ENCODE measurements around the gene ANKRD13C. TPM values are rescaled to one million over a fixed set of nuclear protein-coding genes. Genes with fewer than 3 reads are reported as not detected.
"Not testable (repeated sequence)": the region's sequence is repeated elsewhere in the genome, so short reads cannot be mapped to it uniquely, and the experiment has no call there.

The ANKRD13C gene
- total and polyA plus RNA-seq, 5 experiments from 2014 or later: 9.2 to 33.0 (median 14.9) TPM

DNA sequence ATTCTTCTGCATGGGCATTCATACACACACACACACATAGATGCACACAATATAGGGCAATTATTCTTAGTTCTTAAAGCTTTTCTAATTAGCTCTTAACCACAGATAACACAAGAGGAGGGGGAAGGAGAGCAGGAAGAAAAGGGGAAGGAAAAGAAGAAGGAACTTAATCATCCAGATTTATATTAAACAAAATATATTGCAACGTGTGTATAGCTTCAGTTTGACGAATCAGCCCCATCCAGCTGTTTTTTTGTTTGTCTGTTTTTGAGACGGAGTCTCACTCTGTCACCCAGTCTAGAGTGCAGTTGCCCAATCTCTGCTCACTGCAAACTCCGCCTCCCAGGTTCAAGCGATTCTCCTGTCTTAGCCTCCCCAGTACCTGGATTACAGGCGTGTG is 21.7 kb upstream of the ANKRD13C start:
- no peaks in the 10 kb centered on the region for H3K36me3 Mint-ChIP-seq
- no peaks in the 10 kb centered on the region for H3K4me1 Mint-ChIP-seq
- POLR2A ChIA-PET: no interaction called here
- no peak for DNase-seq
- no peaks in the 10 kb centered on the region for H3K27me3 Mint-ChIP-seq
- no peaks in the 10 kb centered on the region for H3K9me3 Mint-ChIP-seq
- H3K27ac Mint-ChIP-seq: peak overlapping the region in 1 of 10 donors; percentile 30
- ATAC-seq: no peak
- no peak overlapping the region for H3K4me3 Mint-ChIP-seq

DNA sequence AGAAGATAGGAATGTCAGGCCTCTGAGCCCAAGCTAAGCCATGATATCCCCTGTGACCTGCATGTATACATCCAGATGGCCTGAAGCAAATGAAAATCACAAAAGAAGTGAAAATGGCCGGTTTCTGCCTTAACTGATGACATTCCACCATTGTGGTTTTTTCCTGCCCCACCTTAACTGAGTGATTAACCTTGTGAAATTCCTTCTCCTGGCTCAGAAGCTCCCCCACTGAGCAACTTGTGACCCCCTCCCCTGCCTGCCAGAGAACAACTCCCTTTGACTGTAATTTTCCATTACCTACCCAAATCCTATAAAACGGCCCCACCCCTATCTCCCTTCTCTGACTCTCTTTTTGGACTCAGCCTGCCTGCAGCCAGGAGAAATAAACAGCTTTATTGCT is 19.1 kb upstream of the ANKRD13C start:
- ATAC-seq, POLR2A ChIA-PET, DNase-seq, H3K27me3 Mint-ChIP-seq, H3K27ac Mint-ChIP-seq, H3K4me1 Mint-ChIP-seq, H3K4me3 Mint-ChIP-seq, H3K36me3 Mint-ChIP-seq, H3K9me3 Mint-ChIP-seq: not testable (repeated sequence)

DNA sequence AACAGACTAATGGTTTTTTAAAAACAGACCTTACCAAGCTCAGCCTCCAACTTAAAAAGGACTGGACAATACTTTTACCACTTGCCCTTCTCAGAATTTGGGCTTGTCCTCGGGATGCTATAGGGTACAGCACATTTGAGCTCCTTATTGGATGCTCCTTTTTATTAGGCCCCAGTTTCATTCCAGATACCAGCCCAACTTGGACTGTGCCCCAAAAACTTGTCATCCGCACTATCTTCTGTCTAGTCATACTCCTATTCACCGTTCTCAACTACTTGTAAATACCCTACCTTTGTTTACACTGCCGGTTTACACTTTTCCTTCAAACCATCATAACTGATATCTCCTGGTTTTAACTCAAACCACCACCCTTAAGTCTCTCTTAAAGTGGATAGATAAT is 17.9 kb upstream of the ANKRD13C start:
- DNase-seq (no peak), ATAC-seq (no peak)
- H3K36me3 Mint-ChIP-seq: no peaks in the 10 kb centered on the region
- POLR2A ChIA-PET: no interaction called here
- no peaks in the 10 kb centered on the region for H3K4me1 Mint-ChIP-seq
- no peak overlapping the region for H3K4me3 Mint-ChIP-seq
- no peaks in the 10 kb centered on the region for H3K27me3 Mint-ChIP-seq
- H3K27ac Mint-ChIP-seq: no peak overlapping the region
- no peaks in the 10 kb centered on the region for H3K9me3 Mint-ChIP-seq

DNA sequence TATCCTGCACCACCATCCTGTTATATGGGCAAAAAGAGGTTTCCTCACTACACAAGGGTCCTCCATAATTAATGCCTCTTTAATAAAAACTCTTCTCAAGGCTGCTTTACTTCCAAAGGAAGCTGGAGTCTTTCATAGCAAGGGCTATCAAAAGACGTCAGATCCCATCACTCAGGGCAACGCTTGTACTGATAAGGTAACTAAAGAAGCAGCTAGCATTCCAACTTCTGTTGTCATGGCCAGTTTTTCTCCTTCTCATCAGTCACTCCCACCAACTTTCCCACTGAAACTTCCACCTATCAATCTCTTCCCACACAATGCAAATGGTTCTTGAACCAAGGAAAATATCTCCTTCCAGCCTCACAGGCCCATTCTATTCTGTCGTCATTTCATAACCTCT is 17.1 kb upstream of the ANKRD13C start:
- H3K27me3 Mint-ChIP-seq, ATAC-seq, POLR2A ChIA-PET, H3K27ac Mint-ChIP-seq, H3K36me3 Mint-ChIP-seq, H3K9me3 Mint-ChIP-seq, H3K4me1 Mint-ChIP-seq, H3K4me3 Mint-ChIP-seq, DNase-seq: not testable (repeated sequence)

DNA sequence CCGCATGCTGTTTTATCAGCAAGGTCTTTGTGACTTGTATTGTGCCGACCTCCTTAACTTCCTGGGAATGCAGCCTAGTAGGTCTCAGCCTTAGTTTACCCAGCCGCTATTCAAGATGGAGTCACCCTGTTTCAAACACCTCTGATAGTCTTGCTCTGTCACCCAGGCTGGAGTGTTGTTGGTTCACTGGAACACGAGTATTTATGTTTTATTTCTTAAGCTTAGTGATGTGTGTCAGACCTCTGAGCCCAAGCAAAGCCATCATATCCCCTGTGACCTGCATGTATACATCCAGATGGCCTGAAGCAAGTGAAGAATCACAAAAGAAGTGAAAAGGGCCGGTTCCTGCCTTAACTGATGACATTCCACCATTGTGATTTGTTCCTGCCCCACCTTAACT is 12.9 kb upstream of the ANKRD13C start:
- H3K4me3 Mint-ChIP-seq, H3K27me3 Mint-ChIP-seq, POLR2A ChIA-PET, DNase-seq, ATAC-seq, H3K9me3 Mint-ChIP-seq, H3K36me3 Mint-ChIP-seq, H3K4me1 Mint-ChIP-seq: not testable (repeated sequence)
- peak overlapping the region in 1 of 10 donors; percentile 45 for H3K27ac Mint-ChIP-seq

DNA sequence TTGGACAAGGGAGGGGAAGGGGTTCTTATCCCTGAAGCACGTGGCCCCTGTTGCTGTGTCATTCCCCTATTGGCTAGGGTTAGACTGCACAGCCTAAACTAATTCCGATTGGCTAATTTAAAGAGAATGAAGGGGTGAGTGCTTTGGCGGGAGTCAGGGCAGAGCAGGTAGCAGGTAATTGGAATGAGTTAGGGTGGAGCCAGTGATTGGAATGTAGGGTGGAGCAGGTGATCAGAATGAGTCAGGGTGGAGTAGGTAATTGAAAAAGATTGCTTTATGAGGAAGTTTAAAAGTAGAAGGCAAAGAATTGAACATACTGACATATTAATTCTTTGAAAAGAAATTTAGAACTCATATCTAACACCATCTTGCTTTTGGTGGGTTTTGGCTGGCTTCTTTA is 12.5 kb upstream of the ANKRD13C start:
- H3K36me3 Mint-ChIP-seq, H3K4me3 Mint-ChIP-seq, H3K9me3 Mint-ChIP-seq, POLR2A ChIA-PET, H3K27me3 Mint-ChIP-seq, H3K4me1 Mint-ChIP-seq, DNase-seq, ATAC-seq: not testable (repeated sequence)
- H3K27ac Mint-ChIP-seq: peak overlapping the region in 2 of 10 donors; percentile 18 to 45

DNA sequence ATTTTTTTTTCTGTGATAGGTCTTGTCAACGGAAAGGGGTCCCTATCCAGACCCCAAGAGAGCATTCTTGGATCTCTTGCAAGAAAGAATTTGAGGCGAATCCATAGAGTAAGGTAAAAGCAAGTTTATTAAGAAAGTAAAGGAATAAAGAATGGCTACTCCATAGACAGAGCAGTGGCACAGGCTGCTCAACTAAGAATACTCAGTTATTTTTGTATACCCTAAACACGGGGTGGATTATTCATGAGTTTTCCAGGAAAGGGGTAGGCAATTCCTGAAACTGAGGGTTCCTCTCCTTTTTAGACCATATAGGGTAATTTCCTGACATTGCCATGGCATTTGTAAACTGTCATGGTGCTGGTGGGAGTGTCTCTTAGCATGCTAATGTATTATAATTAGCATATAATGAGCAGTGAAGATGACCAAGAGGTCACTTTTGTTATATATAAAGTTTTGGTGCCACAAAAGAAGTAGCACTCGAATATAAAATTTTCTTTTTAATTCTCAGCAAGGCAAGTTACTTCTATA is 12.0 kb upstream of the ANKRD13C start:
- H3K9me3 Mint-ChIP-seq, DNase-seq, ATAC-seq, POLR2A ChIA-PET, H3K4me3 Mint-ChIP-seq, H3K36me3 Mint-ChIP-seq, H3K27ac Mint-ChIP-seq, H3K27me3 Mint-ChIP-seq, H3K4me1 Mint-ChIP-seq: not testable (repeated sequence)

DNA sequence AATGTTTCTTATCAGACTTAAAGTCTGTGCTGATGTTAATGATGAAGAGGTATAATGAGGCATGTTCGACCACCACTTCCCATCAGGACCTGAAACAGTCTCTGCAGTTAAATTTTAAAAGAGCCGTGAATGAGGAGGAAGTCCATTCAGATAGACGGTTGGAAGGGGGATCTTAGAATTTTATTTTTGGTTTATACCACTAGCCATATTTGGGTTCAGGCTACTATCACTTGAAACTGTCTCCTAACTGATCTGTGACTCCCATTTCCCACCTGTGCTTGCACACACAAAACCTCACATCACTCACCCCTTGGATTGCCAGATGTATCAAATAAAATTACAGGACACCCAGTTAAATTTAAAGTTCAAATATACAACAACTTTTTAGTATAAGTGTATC is 9.9 kb upstream of the ANKRD13C start:
- H3K27ac Mint-ChIP-seq: no peak overlapping the region
- H3K4me3 Mint-ChIP-seq: no peak overlapping the region
- H3K9me3 Mint-ChIP-seq: no peaks in the 10 kb centered on the region
- no peaks in the 10 kb centered on the region for H3K27me3 Mint-ChIP-seq
- no peak for DNase-seq
- no peak for ATAC-seq
- peaks cover 0 to 6% (median 3%) of the 10 kb centered on the region in 3 donors for H3K36me3 Mint-ChIP-seq
- POLR2A ChIA-PET: interaction anchor here (0.7 kb wide), 1 partner anchor 10 kb away, joined by 3 read pairs; no protein-coding TSS in a partner anchor
- H3K4me1 Mint-ChIP-seq: peaks cover 0 to 2% (median 0%) of the 10 kb centered on the region in 4 donors

DNA sequence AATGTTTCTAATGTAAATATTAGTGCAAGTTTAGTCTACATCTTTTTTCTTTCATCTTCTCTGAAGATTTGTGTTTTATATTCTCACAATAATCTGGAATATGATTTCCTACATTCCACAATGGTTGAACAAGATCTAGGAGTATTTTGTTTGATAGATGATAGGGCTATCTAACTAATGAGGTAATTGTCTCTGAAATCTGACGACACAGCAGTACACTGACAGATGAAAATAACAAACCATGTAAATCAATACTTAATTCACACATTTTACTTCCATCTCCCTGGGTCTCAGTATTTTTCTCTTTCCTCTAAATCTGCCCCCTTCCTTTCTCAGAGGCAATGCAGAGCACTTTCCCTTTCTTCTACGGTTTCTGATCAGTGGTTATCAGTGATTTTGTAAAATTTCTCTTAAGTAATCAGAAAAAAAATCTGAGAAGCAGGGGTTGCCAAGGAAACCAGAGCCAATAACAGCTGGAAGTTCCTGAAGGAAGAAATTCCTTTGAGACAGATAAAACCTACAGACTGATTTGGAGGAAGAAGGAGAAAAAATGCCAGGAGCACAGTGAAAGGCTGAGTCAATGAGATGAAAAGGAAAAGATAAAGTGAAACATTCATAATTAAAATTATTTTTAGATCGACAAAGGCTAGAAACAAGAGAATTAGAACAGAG is 7.3 kb upstream of the ANKRD13C start:
- peaks cover 0 to 6% (median 4%) of the 10 kb centered on the region in 3 donors for H3K36me3 Mint-ChIP-seq
- H3K4me3 Mint-ChIP-seq: no peak overlapping the region
- DNase-seq (no peak), ATAC-seq (no peak)
- no peaks in the 10 kb centered on the region for H3K9me3 Mint-ChIP-seq
- H3K27me3 Mint-ChIP-seq: no peaks in the 10 kb centered on the region
- peaks cover 0 to 4% (median 0%) of the 10 kb centered on the region in 4 donors for H3K4me1 Mint-ChIP-seq
- POLR2A ChIA-PET: no interaction called here
- H3K27ac Mint-ChIP-seq: peak overlapping the region in 1 of 10 donors; percentile 9

DNA sequence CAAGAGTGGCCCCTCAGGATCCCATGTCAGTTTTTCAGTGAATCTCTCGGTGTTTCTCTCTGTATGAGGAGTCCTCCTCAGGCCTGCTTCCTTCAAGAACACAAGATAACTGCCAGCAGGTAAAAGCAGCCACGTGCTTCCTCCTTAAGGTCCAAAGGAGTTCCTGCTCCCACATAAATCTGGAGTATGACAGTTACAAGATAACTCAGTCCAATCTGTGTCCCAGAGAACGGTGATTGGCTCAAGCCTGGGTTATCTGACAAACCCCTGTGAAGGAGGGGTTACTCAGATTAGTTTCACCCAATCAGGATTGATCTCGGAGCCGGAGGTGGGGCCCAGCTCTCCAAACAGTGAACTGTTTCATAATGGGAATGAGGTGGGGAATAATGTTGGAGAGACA is 5.8 kb upstream of the ANKRD13C start:
- Mint-ChIP-seq H3K36me3 (peaks cover 0 to 4% (median 2%) of the 10 kb centered on the region in 3 donors), H3K27ac (no peak overlapping the region), H3K9me3 (no peaks in the 10 kb centered on the region), H3K4me1 (peaks cover 7 to 9% (median 8%) of the 10 kb centered on the region in 4 donors), H3K27me3 (no peaks in the 10 kb centered on the region), H3K4me3 (no peak overlapping the region)
- ATAC-seq: no peak
- POLR2A ChIA-PET: no interaction called here
- no peak for DNase-seq

DNA sequence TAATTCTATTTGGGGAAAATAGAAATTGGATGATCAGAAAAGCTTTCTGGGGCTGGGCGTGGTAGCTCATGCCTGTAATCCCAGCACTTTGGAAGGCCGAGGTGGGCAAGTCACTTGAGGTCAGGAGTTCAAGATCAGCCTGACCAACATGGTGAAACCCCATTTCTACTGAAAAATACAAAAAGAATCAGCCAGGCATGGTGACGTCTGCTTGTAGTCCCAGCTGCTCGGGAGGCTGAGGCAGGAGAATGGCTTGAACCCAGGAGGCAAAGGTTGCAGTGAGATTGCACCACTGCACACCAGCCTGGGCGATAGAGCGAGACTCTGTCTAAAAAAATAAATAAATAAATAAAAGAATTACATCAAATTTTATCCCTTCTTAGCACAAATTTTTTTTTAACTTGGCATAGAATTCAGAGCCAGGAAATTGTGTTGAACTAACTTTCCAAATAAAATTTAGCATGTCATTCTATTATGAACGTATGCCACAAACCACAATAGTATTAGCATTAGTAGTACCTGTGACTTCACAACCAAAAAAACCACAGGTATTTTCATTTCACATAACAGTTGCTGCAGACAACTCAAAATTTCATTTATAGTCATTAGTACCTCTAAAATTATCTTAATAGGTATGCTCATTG is 4.5 kb upstream of the ANKRD13C start:
- H3K4me3 Mint-ChIP-seq: no peak overlapping the region
- peak overlapping the region in 1 of 10 donors; percentile 28 for H3K27ac Mint-ChIP-seq
- DNase-seq: no peak
- no peak for ATAC-seq
- POLR2A ChIA-PET: no interaction called here
- peaks cover 2 to 6% (median 4%) of the 10 kb centered on the region in 3 donors for H3K36me3 Mint-ChIP-seq
- peaks cover 0 to 3% (median 0%) of the 10 kb centered on the region in 9 donors for H3K9me3 Mint-ChIP-seq
- no peaks in the 10 kb centered on the region for H3K27me3 Mint-ChIP-seq
- H3K4me1 Mint-ChIP-seq: peaks cover 14 to 17% (median 16%) of the 10 kb centered on the region in 4 donors

DNA sequence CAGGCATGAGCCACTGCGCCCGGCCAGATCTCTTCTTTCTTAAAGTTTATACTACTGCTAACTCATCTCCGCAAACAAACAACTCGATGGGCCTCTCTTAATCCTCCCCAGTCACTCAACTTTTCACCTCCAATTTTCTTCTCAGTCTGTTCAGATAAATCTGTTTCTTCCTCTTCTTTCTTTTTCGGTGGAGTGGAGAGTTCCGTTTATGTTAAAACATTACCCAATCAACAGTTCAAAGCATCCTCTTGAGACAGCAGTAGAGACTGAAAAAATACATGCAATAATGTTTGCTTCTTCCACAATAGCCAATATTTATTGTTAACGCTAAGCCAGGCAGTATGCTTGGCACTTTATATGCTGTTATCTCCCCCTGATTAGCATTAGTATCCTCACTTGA is 1.4 kb upstream of the ANKRD13C start:
- DNase-seq (no peak), ATAC-seq (no peak)
- H3K27me3 Mint-ChIP-seq: no peaks in the 10 kb centered on the region
- H3K4me1 Mint-ChIP-seq: peaks cover 16 to 41% (median 32%) of the 10 kb centered on the region in 4 donors
- peaks cover 4 to 6% (median 5%) of the 10 kb centered on the region in 3 donors for H3K36me3 Mint-ChIP-seq
- peaks cover 0 to 3% (median 0%) of the 10 kb centered on the region in 9 donors for H3K9me3 Mint-ChIP-seq
- POLR2A ChIA-PET: interaction anchor here (5.0 kb wide), 1 partner anchor 55 kb away, joined by 69 read pairs; the partner anchor contains the start of gene CTH
- H3K27ac Mint-ChIP-seq: peak overlapping the region in 9 of 10 donors; percentile 77 to 100 (median 99)
- peak overlapping the region; percentile 65 to 99 (median 96) for H3K4me3 Mint-ChIP-seq

DNA sequence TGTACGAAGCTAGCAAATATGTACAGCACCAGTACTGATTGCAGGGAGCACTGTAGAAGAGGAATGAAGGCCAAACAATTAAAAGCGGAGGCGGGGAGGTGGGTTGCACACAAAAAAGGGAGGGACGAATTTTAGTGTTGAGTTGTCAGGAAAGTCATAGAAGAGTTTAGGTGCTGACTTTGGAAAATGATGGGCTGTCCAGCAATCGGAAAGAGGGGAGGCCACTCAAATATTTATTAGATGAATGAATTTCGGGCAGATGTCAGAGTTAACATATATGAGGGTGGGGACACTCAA is 537 bp upstream of the ANKRD13C start:
- Mint-ChIP-seq H3K36me3 (peaks cover 4 to 10% (median 6%) of the 10 kb centered on the region in 3 donors), H3K4me1 (peaks cover 18 to 49% (median 37%) of the 10 kb centered on the region in 4 donors), H3K9me3 (peaks cover 0 to 3% (median 0%) of the 10 kb centered on the region in 9 donors), H3K4me3 (peak overlapping the region; percentile 91 to 99 (median 98)), H3K27ac (peak overlapping the region; percentile 94 to 100 (median 99)), H3K27me3 (no peaks in the 10 kb centered on the region)
- POLR2A ChIA-PET: interaction anchor here (0.7 to 5.0 kb wide), 7 partner anchors 41 to 723 kb away, joined by 3 to 69 read pairs (median 6); partner anchors contain the start of genes CTH, LRRC40 and SRSF11
- ATAC-seq (no peak), DNase-seq (no peak)
